ENCODE results near the gene MPHOSPH8. TPM values are rescaled to one million over a fixed set of nuclear protein-coding genes. Genes with fewer than 3 reads are reported as not detected.
"Not testable (repeated sequence)": the region's sequence is repeated elsewhere in the genome, so short reads cannot be mapped to it uniquely, and the experiment has no call there.

Gene MPHOSPH8
- total and polyA plus RNA-seq, 2 of the 4 experiments (the other 2 are of a cell fraction) = 11.7 to 16.4 TPM

DNA sequence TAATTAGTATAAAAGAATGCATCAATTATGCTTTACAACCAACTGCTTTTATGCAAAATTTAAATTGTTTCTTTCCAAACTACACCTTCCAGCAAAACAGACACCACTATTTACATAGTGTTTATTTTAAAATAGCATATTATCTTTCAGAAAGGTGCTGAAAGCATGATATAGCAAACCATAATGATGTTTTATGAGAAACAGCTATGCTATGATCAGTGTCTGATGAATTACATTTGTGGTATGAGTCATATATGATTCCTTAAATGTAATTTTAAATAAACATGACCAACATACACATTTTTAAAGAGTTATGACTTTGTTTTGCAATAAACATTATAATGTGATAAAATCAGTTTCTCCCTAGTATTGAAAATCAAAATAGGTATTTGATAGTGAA lies 68.2 kb downstream of the MPHOSPH8 start:
- peak; percentile 19; the same call in 1 of the 2 replicates for TF ChIP-seq FOS (IDR thresholded peaks at IDR 0.05; ENCODE audit: low read depth, low read length)
- H3K9me3 ChIP-seq (ENCODE audit: control insufficient read depth, insufficient read depth, low read length); dilution Hi-C loops (cut with HindIII; ENCODE audit: low sequenced_read_pairs, unreplicated experiment); BruUV-seq (replicated peaks); H2AK5ac ChIP-seq (ENCODE audit: low read depth, low read length); H3K14ac ChIP-seq (replicated peaks; ENCODE audit: low read depth, low read length); H3K4me3 ChIP-seq (ENCODE audit: insufficient read depth, low read depth, low read length); H2AFZ ChIP-seq (replicated peaks; ENCODE audit: low read length, poor library complexity); H3K56ac ChIP-seq (ENCODE audit: extremely low read depth, insufficient read depth, low read length); CTCF ChIA-PET; H3K9me1 ChIP-seq (ENCODE audit: insufficient read depth, low read length); H3K79me1 ChIP-seq (ENCODE audit: low read depth in 1 of 2, low read length in 2 of 2); H4K20me1 ChIP-seq (ENCODE audit: insufficient read depth, low read length); H3K23ac ChIP-seq (ENCODE audit: low read depth, low read length); POLR2A ChIA-PET (ENCODE audit: unreplicated experiment); H3K27ac ChIP-seq (ENCODE audit: insufficient read depth, low read length); H3K4me1 ChIP-seq (ENCODE audit: control insufficient read depth, insufficient read depth, low read length); DNase-seq; H3K18ac ChIP-seq (ENCODE audit: low read depth, low read length); H2AK9ac ChIP-seq (replicated peaks; ENCODE audit: low read depth, low read length, poor library complexity); H3K9ac ChIP-seq (ENCODE audit: low read depth, low read length); H2BK120ac ChIP-seq (ENCODE audit: low read depth, low read length); H3K4me2 ChIP-seq (ENCODE audit: low read depth, low read length); H4K8ac ChIP-seq (ENCODE audit: low read depth in 2 of 2, low read length in 2 of 2); H2BK20ac ChIP-seq (ENCODE audit: low read depth, low read length); H4K5ac ChIP-seq (ENCODE audit: low read depth, low read length); H2BK5ac ChIP-seq (ENCODE audit: low read depth, low read length, poor library complexity, severe bottlenecking); H3K4ac ChIP-seq (ENCODE audit: low read depth, low read length); H2BK15ac ChIP-seq (ENCODE audit: low read depth, low read length); H3K27me3 ChIP-seq (ENCODE audit: control insufficient read depth, insufficient read depth, low read length); H4K91ac ChIP-seq (ENCODE audit: insufficient read depth, low read depth, low read length); H3K36me3 ChIP-seq (ENCODE audit: control insufficient read depth, insufficient read depth, low read length): not testable (repeated sequence)
- intact Hi-C loops (cut with micrococcal nuclease) (loop anchor here (10.0 kb wide), 1 partner anchor 253 kb away; the partner anchor contains the start of gene ZMYM2), in situ Hi-C loops (cut with MboI; ENCODE audit: low sequenced_read_pairs) (loop anchor here (10.0 kb wide), 1 partner anchor 497 kb away; no protein-coding TSS in a partner anchor)
- ATAC-seq (ENCODE audit: low read depth) = peak; percentile 58

DNA sequence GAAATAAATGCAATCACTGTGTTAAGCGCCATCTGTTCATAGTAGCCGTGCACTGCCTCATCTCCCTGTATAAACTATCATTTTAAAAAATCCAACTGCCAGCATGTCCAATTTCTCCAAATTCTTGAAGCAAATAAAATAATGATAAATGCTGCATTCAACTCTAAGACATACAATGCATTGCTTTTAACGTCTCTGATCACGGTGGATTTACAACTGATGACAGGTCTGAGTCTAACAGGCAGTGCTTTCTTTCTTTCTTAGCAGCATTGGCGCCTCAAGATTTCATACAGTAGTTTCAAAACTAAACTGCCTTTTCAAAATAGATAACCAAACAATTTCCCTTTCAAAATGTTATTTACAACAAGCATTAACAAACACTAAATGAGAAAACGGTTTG lies 70.8 kb downstream of the MPHOSPH8 start:
- H3K9me1 ChIP-seq (ENCODE audit: insufficient read depth, low read length); H2AK9ac ChIP-seq (replicated peaks; ENCODE audit: low read depth, low read length, poor library complexity); DNase-seq; H3K36me3 ChIP-seq (ENCODE audit: control insufficient read depth, insufficient read depth, low read length); H2BK5ac ChIP-seq (ENCODE audit: low read depth, low read length, poor library complexity, severe bottlenecking); H2BK20ac ChIP-seq (ENCODE audit: low read depth, low read length); H2BK15ac ChIP-seq (ENCODE audit: low read depth, low read length); H2AFZ ChIP-seq (replicated peaks; ENCODE audit: low read length, poor library complexity); H3K27ac ChIP-seq (ENCODE audit: insufficient read depth, low read length); H4K8ac ChIP-seq (ENCODE audit: low read depth in 2 of 2, low read length in 2 of 2); H3K56ac ChIP-seq (ENCODE audit: extremely low read depth, insufficient read depth, low read length); H3K23ac ChIP-seq (ENCODE audit: low read depth, low read length); H3K4me3 ChIP-seq (ENCODE audit: insufficient read depth, low read depth, low read length); H3K9me3 ChIP-seq (ENCODE audit: control insufficient read depth, insufficient read depth, low read length); H3K4me1 ChIP-seq (ENCODE audit: control insufficient read depth, insufficient read depth, low read length); H2AK5ac ChIP-seq (ENCODE audit: low read depth, low read length); ATAC-seq (ENCODE audit: low read depth); H3K27me3 ChIP-seq (ENCODE audit: control insufficient read depth, insufficient read depth, low read length); H3K4me2 ChIP-seq (ENCODE audit: low read depth, low read length); H3K14ac ChIP-seq (replicated peaks; ENCODE audit: low read depth, low read length); H3K79me1 ChIP-seq (ENCODE audit: low read depth in 1 of 2, low read length in 2 of 2); CTCF ChIA-PET; H4K20me1 ChIP-seq (ENCODE audit: insufficient read depth, low read length); BruUV-seq (replicated peaks); H3K18ac ChIP-seq (ENCODE audit: low read depth, low read length); H4K91ac ChIP-seq (ENCODE audit: insufficient read depth, low read depth, low read length); H4K5ac ChIP-seq (ENCODE audit: low read depth, low read length); H3K9ac ChIP-seq (ENCODE audit: low read depth, low read length); H2BK120ac ChIP-seq (ENCODE audit: low read depth, low read length); H3K4ac ChIP-seq (ENCODE audit: low read depth, low read length); dilution Hi-C loops (cut with HindIII; ENCODE audit: low sequenced_read_pairs, unreplicated experiment); POLR2A ChIA-PET (ENCODE audit: unreplicated experiment): not testable (repeated sequence)
- 67% methylated on average over 2 of the region's 6 CpGs; no CpG with 5 or more reads in 1 of the 2 experiments for WGBS, 2 experiments (ENCODE audit: extremely low coverage in 2 of 2, insufficient read length in 1 of 2)
- intact Hi-C loops (cut with micrococcal nuclease) (loop anchor here (10.0 kb wide), 1 partner anchor 251 kb away; the partner anchor contains the start of gene ZMYM2), in situ Hi-C loops (cut with MboI; ENCODE audit: low sequenced_read_pairs) (loop anchor here (10.0 kb wide), 1 partner anchor 499 kb away; no protein-coding TSS in a partner anchor)
